Calu3 (cell line): ENCODE results near the gene DDX54. TPM values are rescaled to one million over a fixed set of nuclear protein-coding genes. Genes with fewer than 3 reads are reported as not detected.

Experiments
- Bru-seq: library from RNA; stranded (reverse); fragments of 400-500 nt; gene quantifications from one replicate; lab custom pipeline; 2021; lab: Mats Ljungman, UMichigan
- BruChase-seq, 2 experiments: library from RNA; stranded (reverse); fragments of 400-500 nt; gene quantifications; one replicate each; lab custom pipeline; 2021; lab: Mats Ljungman, UMichigan
- BruUV-seq: library from RNA; stranded (reverse); fragments of 400-500 nt; replicated peaks from 2 replicates; lab custom pipeline; 2021; lab: Mats Ljungman, UMichigan
- CTCF ChIA-PET: fragments of 300-600 bp; sonication (Branson Sonifier 250); formaldehyde crosslinking; loops from one replicate; lab custom pipeline; 2022; ENCODE audit warnings: antibody characterized with exemption; lab: Charles Lee
- DNase-seq: peaks from one replicate; pipeline ENCODE4 v3.0.0; 2022
- H3K27ac Mint-ChIP-seq: one replicate; pipeline ENCODE4 v1.8.0; 2022; ENCODE audit warnings: mixed read lengths; ENCODE audit not compliant: unreplicated experiment
- H3K27me3 Mint-ChIP-seq: one replicate; pipeline ENCODE4 v1.8.0; 2022; ENCODE audit warnings: mixed read lengths; ENCODE audit not compliant: unreplicated experiment
- H3K36me3 Mint-ChIP-seq: one replicate; pipeline ENCODE4 v1.8.0; 2022; ENCODE audit warnings: mild to moderate bottlenecking, moderate library complexity, mixed read lengths; ENCODE audit not compliant: insufficient read depth, unreplicated experiment
- H3K4me1 Mint-ChIP-seq: one replicate; pipeline ENCODE4 v1.8.0; 2022; ENCODE audit warnings: mild to moderate bottlenecking, low read depth, mixed read lengths; ENCODE audit not compliant: unreplicated experiment
- H3K4me3 Mint-ChIP-seq: one replicate; pipeline ENCODE4 v1.8.0; 2022; ENCODE audit warnings: mild to moderate bottlenecking, low read depth, moderate library complexity, mixed read lengths; ENCODE audit not compliant: unreplicated experiment
- H3K9me3 Mint-ChIP-seq: one replicate; pipeline ENCODE4 v1.8.0; 2022; ENCODE audit warnings: low read depth, mixed read lengths; ENCODE audit not compliant: unreplicated experiment
- intact Hi-C: fragments of 100-400 bp; cut with micrococcal nuclease; formaldehyde crosslinking; loops from one replicate; pipeline ENCODE4 v1.10.0; 2022; ENCODE audit not compliant: unreplicated experiment
- long read RNA-seq: library from polyadenylated mRNA; stranded (forward); transcript quantifications from one replicate; pipeline ENCODE4 v2.0.0, GENCODE V29; 2022
- total RNA-seq: library from RNA; stranded (reverse); gene quantifications from 2 replicates; pipeline ENCODE4 v1.2.3, GENCODE V29; 2022
- TF ChIP-seq, protein P1 (sequence below): fragments of 200-600 bp; IDR thresholded peaks from one replicate; pipeline ENCODE4 v1.8.0; 2022; ENCODE audit warnings: antibody characterized with exemption; ENCODE audit not compliant: unreplicated experiment

Gene DDX54, protein sequence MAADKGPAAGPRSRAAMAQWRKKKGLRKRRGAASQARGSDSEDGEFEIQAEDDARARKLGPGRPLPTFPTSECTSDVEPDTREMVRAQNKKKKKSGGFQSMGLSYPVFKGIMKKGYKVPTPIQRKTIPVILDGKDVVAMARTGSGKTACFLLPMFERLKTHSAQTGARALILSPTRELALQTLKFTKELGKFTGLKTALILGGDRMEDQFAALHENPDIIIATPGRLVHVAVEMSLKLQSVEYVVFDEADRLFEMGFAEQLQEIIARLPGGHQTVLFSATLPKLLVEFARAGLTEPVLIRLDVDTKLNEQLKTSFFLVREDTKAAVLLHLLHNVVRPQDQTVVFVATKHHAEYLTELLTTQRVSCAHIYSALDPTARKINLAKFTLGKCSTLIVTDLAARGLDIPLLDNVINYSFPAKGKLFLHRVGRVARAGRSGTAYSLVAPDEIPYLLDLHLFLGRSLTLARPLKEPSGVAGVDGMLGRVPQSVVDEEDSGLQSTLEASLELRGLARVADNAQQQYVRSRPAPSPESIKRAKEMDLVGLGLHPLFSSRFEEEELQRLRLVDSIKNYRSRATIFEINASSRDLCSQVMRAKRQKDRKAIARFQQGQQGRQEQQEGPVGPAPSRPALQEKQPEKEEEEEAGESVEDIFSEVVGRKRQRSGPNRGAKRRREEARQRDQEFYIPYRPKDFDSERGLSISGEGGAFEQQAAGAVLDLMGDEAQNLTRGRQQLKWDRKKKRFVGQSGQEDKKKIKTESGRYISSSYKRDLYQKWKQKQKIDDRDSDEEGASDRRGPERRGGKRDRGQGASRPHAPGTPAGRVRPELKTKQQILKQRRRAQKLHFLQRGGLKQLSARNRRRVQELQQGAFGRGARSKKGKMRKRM
- total RNA-seq = 104 and 112 TPM in 2 replicates
- percentile 79 among the genes with signal in this experiment for Bru-seq, nascent RNA
- BruChase-seq, experiment 1, labeled RNA remaining after a 6-hour chase = percentile 84 among the genes with signal in this experiment
- BruChase-seq, experiment 2, labeled RNA remaining after a 2-hour chase = percentile 74 among the genes with signal in this experiment
- long read RNA-seq, full-length matches to known transcripts = 48 of 75 reads
- long read RNA-seq, partial matches to known transcripts = 14 of 75 reads
- long read RNA-seq, other reads (novel, unspliced or antisense) = 13 of 75 reads

DNA sequence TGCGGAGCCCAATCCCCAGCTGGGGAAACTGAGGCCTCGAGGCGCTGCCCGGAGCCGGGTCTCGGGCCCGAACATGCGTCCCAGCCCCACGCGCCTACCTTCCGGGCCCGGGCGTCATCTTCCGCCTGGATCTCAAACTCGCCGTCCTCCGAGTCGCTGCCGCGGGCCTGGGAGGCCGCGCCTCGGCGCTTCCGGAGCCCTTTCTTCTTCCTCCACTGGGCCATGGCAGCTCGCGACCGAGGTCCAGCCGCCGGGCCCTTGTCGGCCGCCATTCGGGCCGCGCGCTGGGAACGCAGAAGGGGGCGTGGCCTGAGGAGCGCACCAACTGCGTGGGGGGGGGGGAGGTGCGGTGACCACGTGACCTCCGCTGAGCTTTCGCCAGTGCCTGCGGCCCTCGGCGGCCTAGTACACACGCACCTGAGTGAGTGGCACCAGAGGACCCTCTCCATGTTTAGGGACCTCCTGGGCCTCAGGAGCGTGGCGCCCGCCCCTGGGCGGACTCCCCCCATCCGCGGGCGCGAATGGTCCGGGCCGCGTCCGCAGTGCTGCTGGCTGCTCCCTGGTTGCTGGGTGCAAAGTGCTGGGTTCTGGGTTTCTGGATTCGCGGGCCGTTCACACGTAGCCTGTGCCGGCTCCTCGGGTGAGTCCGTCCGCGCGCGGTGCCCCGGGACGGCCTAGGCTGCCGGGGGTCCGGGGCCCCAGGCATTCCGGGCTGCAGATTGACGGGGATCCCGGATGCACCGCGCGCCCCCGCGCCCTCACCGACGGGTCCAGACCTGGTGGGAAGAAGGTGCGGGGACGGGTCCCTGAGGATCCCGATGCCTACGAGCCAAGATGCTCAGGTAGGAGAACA is at the start of gene DDX54, which contains the start of gene RITA1:
Gene DDX54, minus strand, starts transcription at position 299 of the 853 bp plus-strand sequence. Its CDS starts 27 bp downstream, at position 272.
Gene RITA1, plus strand, starts transcription at position 542 of the 853 bp plus-strand sequence. CDS start 1,026 bp downstream, outside the sequence.
- Mint-ChIP-seq H3K9me3 (no peaks in the 10 kb centered on the region), H3K27me3 (no peaks in the 10 kb centered on the region), H3K4me1 (peaks cover 19% of the 10 kb centered on the region), H3K27ac (peak within 1 kb of the TSS; percentile 95), H3K4me3 (peak within 1 kb of the TSS; percentile 99), H3K36me3 (peaks cover 68% of the 10 kb centered on the region)
- no TSS peak for BruUV-seq
- DNase-seq = peak; percentile 89
- TF ChIP-seq, protein P1, sequence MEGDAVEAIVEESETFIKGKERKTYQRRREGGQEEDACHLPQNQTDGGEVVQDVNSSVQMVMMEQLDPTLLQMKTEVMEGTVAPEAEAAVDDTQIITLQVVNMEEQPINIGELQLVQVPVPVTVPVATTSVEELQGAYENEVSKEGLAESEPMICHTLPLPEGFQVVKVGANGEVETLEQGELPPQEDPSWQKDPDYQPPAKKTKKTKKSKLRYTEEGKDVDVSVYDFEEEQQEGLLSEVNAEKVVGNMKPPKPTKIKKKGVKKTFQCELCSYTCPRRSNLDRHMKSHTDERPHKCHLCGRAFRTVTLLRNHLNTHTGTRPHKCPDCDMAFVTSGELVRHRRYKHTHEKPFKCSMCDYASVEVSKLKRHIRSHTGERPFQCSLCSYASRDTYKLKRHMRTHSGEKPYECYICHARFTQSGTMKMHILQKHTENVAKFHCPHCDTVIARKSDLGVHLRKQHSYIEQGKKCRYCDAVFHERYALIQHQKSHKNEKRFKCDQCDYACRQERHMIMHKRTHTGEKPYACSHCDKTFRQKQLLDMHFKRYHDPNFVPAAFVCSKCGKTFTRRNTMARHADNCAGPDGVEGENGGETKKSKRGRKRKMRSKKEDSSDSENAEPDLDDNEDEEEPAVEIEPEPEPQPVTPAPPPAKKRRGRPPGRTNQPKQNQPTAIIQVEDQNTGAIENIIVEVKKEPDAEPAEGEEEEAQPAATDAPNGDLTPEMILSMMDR = no peak
- intact Hi-C loops = no loop called here
- CTCF ChIA-PET = interaction anchor here (0.5 to 1.1 kb wide), 5 partner anchors 12 to 227 kb away, joined by 3 to 7 read pairs (median 4); partner anchors contain the start of genes OAS2 and TPCN1

DNA sequence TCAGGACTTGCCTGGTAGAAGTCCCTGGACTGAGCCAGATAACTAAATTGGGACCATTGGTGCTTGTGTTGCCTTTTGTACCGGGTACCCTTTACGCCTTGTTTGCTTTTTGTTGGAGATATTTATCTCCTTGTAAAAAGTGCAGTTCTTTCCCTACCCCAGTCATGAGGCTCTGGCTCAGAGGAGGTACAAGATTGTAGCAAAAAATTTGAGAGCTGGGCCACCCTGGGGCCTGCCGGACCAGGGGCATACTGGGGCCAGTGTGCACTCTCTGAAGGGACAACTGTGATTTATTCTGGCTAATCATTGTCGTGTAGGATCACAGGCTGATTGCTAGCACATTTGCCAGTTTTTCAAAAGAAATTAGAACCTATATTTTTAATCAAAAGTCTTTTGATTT is 49.2 kb upstream of the DDX54 start:
- no peaks in the 10 kb centered on the region for H3K27me3 Mint-ChIP-seq
- peaks cover 54% of the 10 kb centered on the region for H3K36me3 Mint-ChIP-seq
- BruUV-seq = no TSS peak
- intact Hi-C loops = no loop called here
- CTCF ChIA-PET = no interaction called here
- no peaks in the 10 kb centered on the region for H3K9me3 Mint-ChIP-seq
- peaks cover 76% of the 10 kb centered on the region for H3K4me1 Mint-ChIP-seq
- TF ChIP-seq, protein P1 = no peak
- DNase-seq = no peak
- H3K4me3 Mint-ChIP-seq = no peak overlapping the region
- H3K27ac Mint-ChIP-seq = peak overlapping the region; percentile 52

DNA sequence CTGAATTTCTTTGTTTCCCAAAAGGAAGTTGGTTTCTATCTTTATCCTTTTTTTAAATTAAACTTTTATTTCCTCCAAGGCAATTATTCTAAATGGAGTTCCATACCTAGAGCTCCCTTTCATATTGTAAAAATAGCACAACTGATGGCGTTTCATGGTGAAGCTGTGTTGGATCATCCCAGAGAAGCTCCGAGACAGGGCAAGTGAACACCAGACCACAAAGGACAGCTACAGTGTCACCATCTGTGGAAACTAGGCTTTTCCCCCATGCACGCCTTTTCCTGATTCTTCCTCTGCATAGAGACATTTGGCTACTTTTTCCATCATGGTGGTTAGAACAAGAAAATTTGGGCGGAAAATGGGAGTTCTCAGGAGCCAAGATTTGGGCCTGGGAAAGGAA is 48.7 kb upstream of the DDX54 start:
- intact Hi-C loops = no loop called here
- peaks cover 54% of the 10 kb centered on the region for H3K36me3 Mint-ChIP-seq
- H3K9me3 Mint-ChIP-seq = no peaks in the 10 kb centered on the region
- no peaks in the 10 kb centered on the region for H3K27me3 Mint-ChIP-seq
- TF ChIP-seq, protein P1 = no peak
- no peak for DNase-seq
- H3K4me3 Mint-ChIP-seq = no peak overlapping the region
- BruUV-seq = no TSS peak
- CTCF ChIA-PET = no interaction called here
- no peak overlapping the region for H3K27ac Mint-ChIP-seq
- H3K4me1 Mint-ChIP-seq = peaks cover 72% of the 10 kb centered on the region
